NCI-H2227 (cell line): ENCODE measurements around the gene SLC6A3.
"Not testable (repeated sequence)": the region's sequence is repeated elsewhere in the genome, so short reads cannot be mapped to it uniquely, and the experiment has no call there.

ENCODE experiments used
- DNase-seq: peaks from one replicate; lab custom pipeline; 2025; ENCODE audit not compliant: unreplicated experiment; lab: John Stamatoyannopoulos, UW

The SLC6A3 gene

GRCh38 chr5:1465117-1465516, 19.9 kb upstream of the SLC6A3 start:
- DNase-seq = no peak

DNA sequence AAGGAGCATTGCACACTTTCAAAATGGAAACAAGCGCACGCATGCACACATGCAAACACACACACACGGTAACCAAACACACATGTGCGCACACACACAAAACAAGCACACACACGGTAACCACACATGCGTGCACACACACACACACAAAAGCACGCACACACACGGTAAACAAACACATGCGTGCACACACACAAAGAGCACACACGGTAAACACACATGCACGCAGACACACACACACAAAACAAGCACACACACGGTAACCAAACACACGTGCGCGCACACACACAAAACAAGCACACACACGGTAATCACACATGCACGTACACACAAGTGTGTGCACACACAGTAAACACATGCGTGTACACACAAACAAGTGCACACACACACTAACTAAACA, 19.3 kb upstream of the SLC6A3 start:
- DNase-seq = no peak

DNA sequence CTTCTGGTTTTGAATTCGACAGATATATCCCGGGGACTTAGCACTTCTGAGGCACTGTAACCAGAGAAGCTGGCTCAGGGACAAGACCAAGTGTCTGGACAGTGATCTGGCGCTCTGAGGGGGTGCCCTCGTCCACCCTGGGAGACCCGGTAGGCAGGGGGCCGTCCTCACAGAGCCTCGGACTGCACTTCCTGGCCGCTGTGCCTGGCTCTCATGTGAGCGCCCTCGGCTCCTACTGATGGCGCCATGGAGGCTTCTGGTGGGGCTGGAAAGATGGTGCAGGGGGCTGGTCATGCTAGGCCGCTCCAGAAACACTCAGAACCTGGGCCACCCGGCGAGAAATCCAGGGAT, 18.8 kb upstream of the SLC6A3 start:
- no peak for DNase-seq

DNA sequence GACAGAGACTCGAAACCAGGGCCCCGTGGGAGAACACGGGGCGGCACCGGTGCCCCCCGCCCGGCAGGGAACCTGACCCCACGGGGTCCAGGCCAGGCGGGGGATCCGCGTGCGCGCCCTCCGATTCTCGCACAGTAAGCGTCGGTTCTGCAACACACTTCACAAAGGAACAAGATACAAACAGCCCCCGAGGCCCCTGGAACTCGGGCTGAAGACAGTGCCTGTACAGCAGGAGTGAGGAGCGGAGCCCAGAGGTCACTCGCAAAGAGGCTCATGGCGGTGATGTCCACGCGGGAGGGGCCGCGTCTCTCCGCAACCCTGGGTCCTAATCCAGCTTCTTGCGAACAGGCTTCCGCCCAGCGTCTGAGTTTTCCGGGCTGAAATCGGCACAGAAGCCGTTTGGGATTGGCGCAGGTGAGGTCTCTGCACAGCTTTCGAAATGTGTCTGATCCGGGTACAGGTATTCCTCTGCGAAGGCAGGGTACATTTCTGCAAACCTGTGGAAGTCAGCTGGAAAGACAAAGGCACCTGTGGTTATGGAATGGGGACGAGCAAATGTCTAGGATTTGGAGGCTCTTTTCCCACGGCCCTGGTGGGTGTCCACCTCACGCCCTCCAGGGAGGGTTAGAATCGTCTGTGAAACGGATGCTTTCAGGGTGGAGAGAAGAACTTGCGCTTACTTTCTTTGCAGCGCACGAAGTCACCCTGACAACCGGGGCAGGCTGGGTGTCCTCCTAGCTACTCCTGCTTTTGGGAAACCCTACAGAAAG, 18.3 kb upstream of the SLC6A3 start:
- no peak for DNase-seq

DNA sequence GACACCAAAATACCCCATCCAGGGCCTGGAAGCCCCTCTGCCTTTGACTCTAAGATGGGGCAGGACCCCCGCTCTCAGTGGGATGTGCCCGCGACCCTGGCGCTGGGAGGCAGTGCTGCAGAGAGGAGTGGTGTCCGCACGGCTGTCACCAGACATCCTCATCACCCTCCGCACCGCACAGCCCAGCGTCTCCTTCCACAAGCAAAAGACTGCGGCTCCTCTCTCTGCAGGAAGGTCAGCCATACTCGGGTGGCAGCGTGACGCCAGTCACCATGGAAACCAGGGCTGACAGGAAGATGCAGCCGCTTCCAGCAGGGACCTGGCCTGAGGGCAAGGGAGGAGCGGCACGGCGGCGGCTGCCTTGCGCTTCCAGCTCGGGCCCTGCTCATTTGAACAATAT, 17.1 kb upstream of the SLC6A3 start:
- DNase-seq = peak; percentile 80

- DNase-seq = no peak
These were observed 16.2 kb upstream of the SLC6A3 start for GRCh38 chr5:1461396-1461795.

GRCh38 chr5:1460054-1460682, 14.9 kb upstream of the SLC6A3 start:
- no peak for DNase-seq

- not testable (repeated sequence) for DNase-seq
These were observed 14.2 kb upstream of the SLC6A3 start for GRCh38 chr5:1459435-1459834.

DNA sequence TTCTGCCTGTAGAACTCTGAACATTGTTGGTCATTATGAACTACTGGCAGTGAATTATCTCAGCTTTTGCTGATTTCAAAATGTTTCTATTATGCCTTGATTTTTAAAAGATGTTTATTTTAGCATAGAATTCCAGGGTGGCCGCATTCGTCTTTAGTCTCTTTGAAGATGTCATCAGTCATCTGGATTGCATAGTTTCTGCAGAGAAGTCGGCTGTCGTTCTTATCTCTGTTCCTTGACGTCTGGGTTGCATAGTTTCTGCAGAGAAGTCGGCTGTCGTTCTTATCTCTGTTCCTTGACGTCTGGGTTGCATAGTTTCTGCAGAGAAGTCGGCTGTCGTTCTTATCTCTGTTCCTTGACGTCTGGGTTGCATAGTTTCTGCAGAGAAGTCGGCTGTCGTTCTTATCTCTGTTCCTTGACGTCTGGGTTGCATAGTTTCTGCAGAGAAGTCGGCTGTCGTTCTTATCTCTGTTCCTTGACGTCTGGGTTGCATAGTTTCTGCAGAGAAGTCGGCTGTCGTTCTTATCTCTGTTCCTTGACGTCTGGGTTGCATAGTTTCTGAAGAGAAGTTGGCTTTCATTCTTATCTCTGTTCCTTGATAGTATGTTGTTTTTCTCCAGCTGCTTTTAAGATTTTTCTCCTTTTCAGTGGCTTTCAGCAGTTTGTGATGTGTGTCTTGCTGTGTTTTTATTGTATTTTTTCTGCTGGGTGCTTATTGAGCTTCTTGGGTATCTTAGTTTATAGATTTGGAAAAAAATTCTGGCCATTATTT, 11.1 kb upstream of the SLC6A3 start:
- DNase-seq = not testable (repeated sequence)

GRCh38 chr5:1453613-1454012, 8.4 kb upstream of the SLC6A3 start:
- no peak for DNase-seq

GRCh38 chr5:1449081-1449630, 3.9 kb upstream of the SLC6A3 start:
- no peak for DNase-seq

DNA sequence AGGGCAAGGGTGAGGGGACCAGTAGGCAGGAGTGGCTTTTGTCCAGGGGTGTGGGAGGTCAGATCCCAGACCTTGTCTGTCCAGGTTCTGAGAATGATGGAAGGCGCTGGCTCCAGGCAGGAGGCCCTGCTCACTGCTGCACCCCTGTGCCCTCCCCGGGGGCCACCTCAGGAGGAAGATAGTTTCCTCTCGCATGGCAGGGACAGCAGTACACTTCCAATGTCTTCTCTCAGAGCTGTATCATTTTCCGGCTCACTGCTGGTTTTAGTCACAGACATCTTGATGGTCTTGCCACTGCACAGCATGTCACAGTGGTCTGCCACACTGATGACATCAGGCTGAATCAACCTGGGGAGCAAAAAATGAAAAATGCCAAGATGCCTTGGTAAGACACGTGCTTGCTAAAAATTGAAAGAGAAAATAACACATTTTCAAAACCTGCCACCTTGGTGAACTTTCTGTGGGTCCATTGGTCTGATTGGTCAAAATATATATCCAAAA, 3.3 kb upstream of the SLC6A3 start:
- DNase-seq = no peak

DNA sequence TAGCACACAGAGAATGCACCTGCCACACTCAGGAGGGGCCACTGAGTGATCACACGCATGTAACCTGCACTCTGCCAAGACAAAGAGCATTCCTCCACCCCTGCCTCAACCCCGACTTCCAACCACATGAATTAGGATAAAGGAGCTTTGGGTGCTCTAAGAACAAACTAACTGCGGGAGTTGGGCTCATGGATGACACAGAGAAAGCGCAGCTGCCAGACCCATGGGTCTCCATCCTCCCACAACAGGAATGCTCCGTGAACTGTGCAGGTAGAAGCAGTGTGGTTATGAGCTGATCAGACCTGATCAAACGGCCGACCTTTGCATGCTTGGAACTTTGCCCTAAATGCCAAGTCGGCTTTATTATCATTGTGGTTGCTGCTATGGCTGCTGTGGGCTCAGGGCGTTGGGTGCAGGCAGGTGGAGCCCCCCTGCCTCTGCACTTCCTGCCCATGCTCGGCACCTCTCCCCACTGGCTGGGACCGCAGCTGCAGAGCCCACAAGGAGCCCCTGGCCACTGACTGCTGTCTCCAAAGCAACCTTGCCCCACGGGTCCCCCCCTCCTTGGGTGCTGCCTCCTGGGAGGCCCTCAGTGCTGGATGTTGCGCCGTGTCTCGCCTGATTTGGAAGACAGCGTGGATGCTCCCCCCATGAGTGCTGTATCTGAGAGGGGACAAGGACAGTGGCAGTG, 2.6 kb upstream of the SLC6A3 start:
- DNase-seq = no peak

DNA sequence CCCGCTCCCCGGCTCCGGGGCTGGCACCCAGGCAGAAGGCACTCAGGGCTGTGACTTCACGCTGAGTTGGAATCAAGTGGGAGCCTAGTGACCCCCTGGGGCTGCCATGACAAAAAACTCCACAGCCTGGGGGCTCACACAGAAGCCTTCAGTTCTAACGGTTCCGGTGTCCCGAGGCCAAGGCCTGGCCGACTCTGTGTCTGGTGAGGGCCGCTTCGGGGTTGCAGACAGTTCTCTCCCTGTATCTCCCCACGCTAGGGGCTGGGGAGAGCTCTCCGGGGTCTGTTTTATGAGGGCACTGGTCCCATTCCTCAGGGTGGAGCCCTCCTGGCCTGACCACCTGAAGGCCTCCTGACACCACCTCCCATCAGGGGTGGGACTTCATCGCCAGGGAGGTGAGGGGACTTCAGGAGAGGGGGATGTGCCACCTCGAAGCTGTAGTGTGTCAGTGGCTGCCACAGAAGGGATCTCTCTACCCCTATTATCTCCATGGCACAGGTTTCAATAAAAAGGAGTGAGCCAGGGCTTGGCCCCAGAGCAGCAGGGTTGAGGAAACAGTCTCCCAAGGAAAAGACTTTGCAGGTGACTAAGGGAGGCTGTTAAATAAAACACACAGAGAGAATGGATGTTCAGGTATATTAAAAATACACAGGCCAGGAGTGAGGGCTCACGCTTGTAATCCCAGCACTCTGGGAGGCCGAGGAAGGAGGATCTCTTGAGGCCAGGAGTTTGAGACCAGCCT, 1.5 kb upstream of the SLC6A3 start:
- no peak for DNase-seq

DNA sequence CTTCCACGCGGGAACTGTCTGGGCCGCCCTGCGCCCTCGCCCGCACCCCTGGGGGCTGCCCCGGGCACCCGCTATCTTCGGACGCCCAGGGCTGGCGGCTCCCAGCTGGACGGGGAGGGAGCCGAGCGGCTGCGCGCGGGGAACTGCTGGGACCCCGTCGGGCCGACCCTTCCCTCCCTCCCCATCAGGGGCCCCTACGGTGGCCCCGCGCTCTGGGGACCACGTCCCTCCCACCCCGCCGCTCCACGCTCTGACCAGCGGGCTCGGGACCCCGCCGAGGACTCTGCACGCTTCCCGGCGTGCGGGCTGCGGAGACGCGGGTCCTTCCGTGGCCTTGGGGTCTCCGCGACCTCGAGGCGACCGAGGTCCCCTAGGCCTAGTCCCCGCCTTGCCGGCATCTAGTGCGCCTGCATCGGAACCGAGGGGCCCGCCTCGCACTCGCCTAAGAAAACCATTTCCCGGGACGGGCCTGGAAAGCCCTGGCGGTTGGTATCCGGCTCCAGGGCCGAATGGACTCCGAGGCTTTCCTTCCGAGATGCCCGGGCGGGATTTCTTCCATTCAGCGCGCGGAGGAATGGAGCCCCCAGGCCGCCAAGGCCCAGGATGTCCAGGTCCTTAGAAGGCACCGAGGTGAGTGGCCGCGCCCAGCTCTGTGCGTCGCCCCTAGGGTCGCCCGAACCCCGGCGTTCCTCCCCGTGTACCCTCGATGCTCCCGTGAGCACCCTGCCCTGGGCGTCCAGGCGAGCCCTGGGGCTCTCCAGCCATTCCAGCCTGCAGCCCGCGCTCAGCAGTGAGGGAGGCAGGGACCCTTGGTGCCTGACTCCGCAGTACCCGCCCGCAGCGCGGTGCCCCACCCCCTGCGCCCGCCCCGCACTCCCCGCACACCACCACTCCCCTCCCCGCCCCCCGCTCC, 705 bp upstream of the SLC6A3 start:
- no peak for DNase-seq

- peak; percentile 22 for DNase-seq
These were observed 665 bp downstream of the SLC6A3 start for GRCh38 chr5:1444361-1445189.

GRCh38 chr5:1443991-1444360, 1.3 kb downstream of the SLC6A3 start:
- no peak for DNase-seq

DNA sequence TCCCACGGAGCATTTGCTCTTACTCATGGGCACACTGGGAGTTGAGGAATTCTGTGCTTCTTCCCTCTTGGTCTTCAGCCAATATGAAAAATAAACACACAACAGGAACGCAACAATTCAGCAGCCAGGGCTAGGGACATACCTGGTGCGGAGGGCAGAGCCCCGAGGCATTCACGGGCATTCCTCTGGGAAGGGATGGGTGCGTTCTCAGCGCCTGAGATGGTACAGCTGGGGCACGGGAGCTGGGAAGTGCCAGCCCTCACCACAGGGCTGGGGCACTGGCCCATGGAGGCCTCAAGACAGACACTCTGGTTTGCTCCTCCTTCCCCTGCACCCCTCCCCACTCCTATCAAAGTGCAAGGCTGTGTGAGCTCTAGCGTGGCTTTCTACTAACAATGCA, 2.1 kb downstream of the SLC6A3 start:
- no peak for DNase-seq
